A549 (cell line): ENCODE results near the gene STYXL2. TPM values are rescaled to one million over a fixed set of nuclear protein-coding genes. Genes with fewer than 3 reads are reported as not detected.

Experiments
- ATAC-seq, 2 experiments: fragments of 200-7000 bp in 1 of 2; fragments of >200 bp in 1 of 2; cut with Nextera tagmentation in 1 of 2; cut with Tn5 transposase in 1 of 2; 3 replicates each; pipeline versions ENCODE4 v1.8.0 to v1.9.1; 2018 to 2020; ENCODE audit warnings: mild to moderate bottlenecking in 1 of 2, moderate library complexity in 1 of 2
- CTCF ChIA-PET: fragments of 300-600 bp; sonication (Branson Sonifier 250); formaldehyde crosslinking; extraction: SDS; loops from one replicate; lab custom pipeline; 2021; ENCODE audit warnings: antibody characterized with exemption, inconsistent platforms; lab: Yijun Ruan, JAX
- POLR2A ChIA-PET: fragments of 350-600 bp; formaldehyde crosslinking; extraction: SDS; loops from one replicate; lab custom pipeline; 2021; ENCODE audit warnings: antibody characterized with exemption, inconsistent platforms; lab: Yijun Ruan, JAX
- DNase-seq, 2 experiments: peaks; one replicate each; pipeline versions ENCODE4 v3.0.0 to v3.0.0-alpha.2; 2011 to 2016; ENCODE audit warnings: low read depth in 1 of 2, low spot score in 1 of 2
- FAIRE-seq: peaks from 2 replicates; lab custom pipeline; 2011; peaks lifted over from hg19 to GRCh38; lab: Jason Lieb, UNC
- H3K27ac ChIP-seq, 2 experiments: fragments of >200 bp; sonication (Bioruptor Twin); formaldehyde crosslinking; 3 replicates each; pipeline ENCODE4 v1.5.1; 2016 to 2017
- H3K4me1 ChIP-seq: fragments of >200 bp; sonication (Bioruptor Twin); formaldehyde crosslinking; 3 replicates; pipeline ENCODE4 v1.6.1; 2016
- H3K4me2 ChIP-seq: fragments of >200 bp; sonication (Bioruptor Twin); formaldehyde crosslinking; 3 replicates; pipeline ENCODE4 v1.6.1; 2016
- H3K4me3 ChIP-seq: fragments of >200 bp; sonication (Bioruptor Twin); formaldehyde crosslinking; 3 replicates; pipeline ENCODE4 v1.5.1; 2016
- H3K9me3 ChIP-seq: fragments of >200 bp; sonication (Bioruptor Twin); formaldehyde crosslinking; 3 replicates; pipeline ENCODE4 v1.6.1; 2016
- BHLHE40 ChIP-seq: IDR thresholded peaks from 2 replicates; pipeline ENCODE4 v1.6.1; 2012; ENCODE audit warnings: low read depth, low read length, inconsistent platforms
- CBX2 ChIP-seq: fragments of 200-600 bp; sonication (generic); IDR thresholded peaks from 2 replicates; pipeline ENCODE4 v1.6.1; 2016; ENCODE audit warnings: low read depth, mild to moderate bottlenecking, borderline replicate concordance
- CEBPB ChIP-seq, 2 experiments: fragments of >200 bp in 1 of 2; sonication (Bioruptor Twin) in 1 of 2; formaldehyde crosslinking in 1 of 2; IDR thresholded peaks; 2 replicates each; pipeline ENCODE4 v1.6.1; 2012 to 2016
- CHD4 ChIP-seq: fragments of 200-600 bp; sonication (generic); IDR thresholded peaks from 2 replicates; pipeline ENCODE4 v1.6.1; 2016; ENCODE audit warnings: antibody characterized with exemption, mild to moderate bottlenecking, borderline replicate concordance
- EHF ChIP-seq: fragments of 250-450 bp; sonication (Bioruptor Pico); IDR thresholded peaks from 2 replicates; pipeline ENCODE4 v1.5.0; 2020; ENCODE audit warnings: mild to moderate bottlenecking
- EP300 ChIP-seq, 2 experiments: fragments of >200 bp; sonication (Bioruptor Twin); formaldehyde crosslinking; IDR thresholded peaks; 2 replicates in 1 of 2; 3 replicates in 1 of 2; pipeline ENCODE4 v1.6.1; 2016 to 2017
- FOSL2 ChIP-seq, 2 experiments: fragments of 450-650 bp in 1 of 2; fragments of >200 bp in 1 of 2; sonication (Bioruptor Twin) in 1 of 2; formaldehyde crosslinking; IDR thresholded peaks; 2 replicates each; pipeline versions ENCODE4 v1.5.0 to v1.6.1; 2016 to 2020; ENCODE audit warnings: mild to moderate bottlenecking in 1 of 2, moderate library complexity in 1 of 2
- FOXS1 ChIP-seq: fragments of 250-450 bp; sonication (Bioruptor Pico); IDR thresholded peaks from 2 replicates; pipeline ENCODE4 v1.5.0; 2020; ENCODE audit warnings: mild to moderate bottlenecking, moderate library complexity
- HDAC2 ChIP-seq: fragments of 200-600 bp; sonication (generic); IDR thresholded peaks from 2 replicates; pipeline ENCODE4 v1.6.1; 2016
- HEYL ChIP-seq: fragments of 250-450 bp; sonication (Bioruptor Pico); IDR thresholded peaks from 2 replicates; pipeline ENCODE4 v1.8.0; 2021; ENCODE audit warnings: mild to moderate bottlenecking, moderate library complexity
- HOXB13 ChIP-seq: fragments of 250-450 bp; sonication (Bioruptor Pico); IDR thresholded peaks from 2 replicates; pipeline ENCODE4 v1.5.0; 2020; ENCODE audit warnings: low read depth, mild to moderate bottlenecking, moderate library complexity
- NPAS2 ChIP-seq: fragments of 250-450 bp; sonication (Bioruptor Pico); IDR thresholded peaks from 2 replicates; pipeline ENCODE4 v1.8.0; 2022; ENCODE audit warnings: mild to moderate bottlenecking, moderate library complexity, borderline replicate concordance
- NR3C1 ChIP-seq: fragments of >200 bp; sonication (Bioruptor Twin); formaldehyde crosslinking; IDR thresholded peaks from 3 replicates; pipeline ENCODE4 v1.6.1; 2017
- PHF8 ChIP-seq: fragments of 200-600 bp; sonication (generic); IDR thresholded peaks from 2 replicates; pipeline ENCODE4 v1.6.1; 2016; ENCODE audit warnings: low read depth, mild to moderate bottlenecking, antibody characterized with exemption, moderate library complexity, borderline replicate concordance
- POLR2A ChIP-seq: IDR thresholded peaks from 2 replicates; pipeline ENCODE4 v1.6.1; 2012; ENCODE audit warnings: mild to moderate bottlenecking, low read length
- RCOR1 ChIP-seq: fragments of 150-350 bp; IDR thresholded peaks from 2 replicates; pipeline ENCODE4 v1.6.1; 2014; ENCODE audit warnings: antibody characterized with exemption, low read length, low read depth
- TFCP2L1 ChIP-seq: fragments of 250-450 bp; sonication (Bioruptor Pico); IDR thresholded peaks from 2 replicates; pipeline ENCODE4 v1.5.0; 2021; ENCODE audit warnings: mild to moderate bottlenecking
- ZFP36 ChIP-seq: fragments of 450-650 bp; IDR thresholded peaks from 2 replicates; pipeline ENCODE4 v1.6.1; 2014; ENCODE audit warnings: borderline replicate concordance; ENCODE audit not compliant: partially characterized antibody
- ZSCAN20 ChIP-seq: fragments of 250-450 bp; sonication (Bioruptor Pico); IDR thresholded peaks from 2 replicates; pipeline ENCODE4 v1.8.0; 2022; ENCODE audit warnings: mild to moderate bottlenecking, moderate library complexity
- WGBS: methylation state at CpG from one replicate; pipeline ENCODE4 v1.1.6; 2017; ENCODE audit errors: missing lambda C conversion rate; 5-methylcytosine and 5-hydroxymethylcytosine counted together
- polyA plus RNA-seq, 4 experiments: library from polyadenylated mRNA; depleted of rRNA in 3 of 4; stranded (reverse); fragments of >200 nt; fragmentation: RNase III in 1 of 4; extraction: RNeasy Plus Mini Kit Qiagen cat#74134 plus additional on column Dnase treatment in 1 of 4; gene quantifications; 2 replicates in 3 of 4; 3 replicates in 1 of 4; pipeline ENCODE4 v1.2.3, GENCODE V29; 2011 to 2017
- TF ChIP-seq, protein P1 (sequence below): fragments of 250-450 bp; sonication (Bioruptor Pico); IDR thresholded peaks from 2 replicates; pipeline ENCODE4 v1.5.0; 2021; ENCODE audit warnings: mild to moderate bottlenecking, moderate library complexity, borderline replicate concordance

Gene STYXL2
- polyA plus RNA-seq, 2 of the 4 experiments (the other 2 are of a cell fraction): not detected

- no peak overlapping the region for H3K4me3 ChIP-seq
- TF ChIP-seq POLR2A (no peak), NR3C1 (no peak), ZFP36 (no peak), CHD4 (no peak), CEBPB (IDR thresholded peaks at IDR 0.05) (no peak)
- TF ChIP-seq, all 56 proteins: peak for 0
- CTCF ChIA-PET: interaction anchor here (3.1 to 18.6 kb wide), 2 partner anchors 12 to 146 kb away, joined by 14 to 534 read pairs; no protein-coding TSS in a partner anchor
- ATAC-seq: no peak
- POLR2A ChIA-PET: no interaction called here
- DNase-seq: no peak
- Histone ChIP-seq H3K27ac (no peak overlapping the region), H3K4me2 (no peak overlapping the region), H3K9me3 (no peaks in the 10 kb centered on the region), H3K4me1 (no peaks in the 10 kb centered on the region)
- no peak for FAIRE-seq
- WGBS: 22% methylated on average over 3 of the region's 3 CpGs
These were observed 39.3 kb upstream of the STYXL2 start for GRCh38 chr1:167054531-167054930.

DNA sequence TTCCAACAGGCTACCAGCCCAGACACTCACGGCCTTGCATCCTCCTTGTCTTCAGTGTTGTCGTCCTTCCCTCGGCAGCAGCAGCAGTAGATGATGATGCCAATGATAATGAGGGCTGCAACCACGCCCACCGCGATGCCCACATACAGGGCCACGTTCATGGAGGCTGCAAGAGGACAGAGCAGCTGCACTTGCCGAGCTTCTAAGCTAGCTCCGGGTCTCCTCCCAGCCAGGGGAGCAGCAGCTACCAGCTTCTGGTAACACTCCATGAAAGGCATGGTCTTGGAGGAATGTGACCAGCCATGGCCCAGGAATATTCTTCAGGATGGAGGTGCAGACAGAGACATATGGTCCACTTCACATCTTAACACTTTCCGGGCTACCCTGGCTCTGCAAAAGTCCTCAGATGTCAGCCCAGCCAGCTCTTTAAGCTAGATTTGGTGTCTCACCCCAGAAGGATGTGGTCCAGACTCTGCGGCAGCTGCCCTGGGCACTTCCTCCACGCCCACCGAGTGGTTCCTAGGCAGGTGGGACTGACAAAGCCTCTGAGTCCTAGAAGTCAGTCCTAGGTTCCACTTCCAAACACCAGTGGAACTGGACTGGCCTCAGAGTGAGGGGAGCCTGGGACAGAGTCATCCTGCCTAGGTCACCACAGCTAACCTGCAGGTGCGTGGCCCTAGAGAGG, 38.8 kb upstream of the STYXL2 start:
- TF ChIP-seq FOSL2 (IDR thresholded peaks at IDR 0.05) (no peak), FOSL2 (CRISPR knock-in tag; IDR thresholded peaks at IDR 0.05) (no peak), CBX2 (no peak), HDAC2 (no peak), ZSCAN20 (CRISPR knock-in tag) (no peak), BHLHE40 (no peak), NPAS2 (CRISPR knock-in tag) (no peak), EP300 (IDR thresholded peaks at IDR 0.05) (no peak)
- TF ChIP-seq, all 56 proteins: peak for 0
- DNase-seq: no peak
- Histone ChIP-seq H3K4me1 (no peaks in the 10 kb centered on the region), H3K9me3 (no peaks in the 10 kb centered on the region), H3K27ac (no peak overlapping the region), H3K4me3 (no peak overlapping the region), H3K4me2 (no peak overlapping the region)
- WGBS: 36% methylated on average over 10 of the region's 14 CpGs
- no peak for ATAC-seq
- no peak for FAIRE-seq
- CTCF ChIA-PET: interaction anchor here (0.6 to 18.6 kb wide), 5 partner anchors 8 to 477 kb away, joined by 3 to 534 read pairs (median 7); no protein-coding TSS in a partner anchor
- POLR2A ChIA-PET: no interaction called here

GRCh38 chr1:167056529-167057231, 37.2 kb upstream of the STYXL2 start:
- DNase-seq: peak in 1 of 2 experiments; percentile 58
- no peak for FAIRE-seq
- no peak overlapping the region for H3K4me3 ChIP-seq
- no peaks in the 10 kb centered on the region for H3K4me1 ChIP-seq
- 22% methylated on average over 10 of the region's 10 CpGs for WGBS
- peak overlapping the region; percentile 63 for H3K4me2 ChIP-seq
- ChIA-PET CTCF (interaction anchor here (0.6 to 18.6 kb wide), 17 partner anchors 9 to 1131 kb away, joined by 3 to 534 read pairs (median 6); no protein-coding TSS in a partner anchor), POLR2A (no interaction called here)
- TF ChIP-seq FOXS1 (CRISPR knock-in tag) (no peak), PHF8 (no peak), ZSCAN20 (CRISPR knock-in tag) (no peak), HEYL (no peak), CBX2 (no peak), BHLHE40 (no peak), EHF (CRISPR knock-in tag) (no peak), HOXB13 (CRISPR knock-in tag) (no peak), RCOR1 (no peak), TFCP2L1 (CRISPR knock-in tag) (no peak)
- TF ChIP-seq, protein P1, sequence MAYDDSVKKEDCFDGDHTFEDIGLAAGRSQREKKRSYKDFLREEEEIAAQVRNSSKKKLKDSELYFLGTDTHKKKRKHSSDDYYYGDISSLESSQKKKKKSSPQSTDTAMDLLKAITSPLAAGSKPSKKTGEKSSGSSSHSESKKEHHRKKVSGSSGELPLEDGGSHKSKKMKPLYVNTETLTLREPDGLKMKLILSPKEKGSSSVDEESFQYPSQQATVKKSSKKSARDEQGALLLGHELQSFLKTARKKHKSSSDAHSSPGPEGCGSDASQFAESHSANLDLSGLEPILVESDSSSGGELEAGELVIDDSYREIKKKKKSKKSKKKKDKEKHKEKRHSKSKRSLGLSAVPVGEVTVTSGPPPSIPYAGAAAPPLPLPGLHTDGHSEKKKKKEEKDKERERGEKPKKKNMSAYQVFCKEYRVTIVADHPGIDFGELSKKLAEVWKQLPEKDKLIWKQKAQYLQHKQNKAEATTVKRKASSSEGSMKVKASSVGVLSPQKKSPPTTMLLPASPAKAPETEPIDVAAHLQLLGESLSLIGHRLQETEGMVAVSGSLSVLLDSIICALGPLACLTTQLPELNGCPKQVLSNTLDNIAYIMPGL: no peak
- no peaks in the 10 kb centered on the region for H3K9me3 ChIP-seq
- peak; percentile 59 to 70 for ATAC-seq
- H3K27ac ChIP-seq: no peak overlapping the region
